MG63 (cell line): ENCODE data around the gene SH3BGRL3. TPM values are rescaled to one million over a fixed set of nuclear protein-coding genes. Genes with fewer than 3 reads are reported as not detected.

Experiments
- DNase-seq: peaks from one replicate; pipeline ENCODE4 v3.0.0-alpha.2; 2020
- H3K27me3 ChIP-seq: fragments of 250-450 bp; sonication (Bioruptor Pico); 2 replicates; pipeline ENCODE4 v1.5.1; 2020; ENCODE audit warnings: mild to moderate bottlenecking, moderate library complexity
- H3K36me3 ChIP-seq: fragments of 250-450 bp; sonication (Bioruptor Pico); 2 replicates; pipeline ENCODE4 v1.5.1; 2020; ENCODE audit warnings: mild to moderate bottlenecking, moderate library complexity
- H3K4me3 ChIP-seq: fragments of 250-450 bp; sonication (Bioruptor Pico); 2 replicates; pipeline ENCODE4 v1.5.1; 2020; ENCODE audit warnings: mild to moderate bottlenecking, moderate library complexity
- H3K9me3 ChIP-seq: fragments of 250-450 bp; sonication (Bioruptor Pico); 2 replicates; pipeline ENCODE4 v1.5.1; 2020; ENCODE audit warnings: mild to moderate bottlenecking, moderate library complexity
- total RNA-seq: library from RNA; depleted of rRNA; stranded (reverse); fragments of >200 nt; shearing (Covaris generic); gene quantifications from 2 replicates; pipeline ENCODE4 v1.2.3, GENCODE V29; 2014; ENCODE audit warnings: low replicate concordance

SH3BGRL3 gene
- total RNA-seq, 1 experiment from 2014 or later = 20.2 TPM

DNA sequence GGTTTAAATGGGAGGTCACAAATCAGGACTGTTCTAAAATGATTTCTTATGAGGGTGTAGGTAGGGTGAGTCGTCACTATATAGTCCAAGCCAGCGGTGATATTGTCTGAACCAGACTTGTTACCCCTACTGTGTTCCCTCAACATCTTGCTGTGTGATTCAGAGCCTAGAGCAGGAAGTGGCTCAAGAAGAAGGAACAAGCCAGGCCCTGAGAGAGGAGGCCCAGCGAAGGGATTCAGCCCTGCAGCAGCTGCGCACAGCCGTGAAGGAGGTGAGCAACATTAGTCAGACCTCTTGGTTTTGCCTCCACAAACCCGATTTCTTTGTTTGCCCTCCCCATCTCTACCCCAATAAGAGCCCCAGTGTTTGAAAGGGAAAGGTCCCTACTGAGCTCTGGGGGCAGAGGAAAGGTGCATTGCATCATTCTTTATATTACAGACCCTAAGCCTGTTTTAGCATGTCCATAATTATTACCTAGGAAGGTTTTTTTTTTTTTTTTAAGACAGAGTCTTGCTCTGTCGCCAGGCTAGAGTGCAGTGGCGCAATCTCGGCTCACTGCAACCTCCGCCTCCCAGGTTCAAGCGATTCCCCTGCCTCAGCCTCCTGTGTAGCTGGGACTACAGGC is 5.0 kb upstream of the SH3BGRL3 start:
- DNase-seq = peak; percentile 39
- H3K27me3 ChIP-seq = no peaks in the 10 kb centered on the region
- no peak overlapping the region for H3K4me3 ChIP-seq
- peaks cover 56% of the 10 kb centered on the region for H3K36me3 ChIP-seq
- H3K9me3 ChIP-seq = no peaks in the 10 kb centered on the region

DNA sequence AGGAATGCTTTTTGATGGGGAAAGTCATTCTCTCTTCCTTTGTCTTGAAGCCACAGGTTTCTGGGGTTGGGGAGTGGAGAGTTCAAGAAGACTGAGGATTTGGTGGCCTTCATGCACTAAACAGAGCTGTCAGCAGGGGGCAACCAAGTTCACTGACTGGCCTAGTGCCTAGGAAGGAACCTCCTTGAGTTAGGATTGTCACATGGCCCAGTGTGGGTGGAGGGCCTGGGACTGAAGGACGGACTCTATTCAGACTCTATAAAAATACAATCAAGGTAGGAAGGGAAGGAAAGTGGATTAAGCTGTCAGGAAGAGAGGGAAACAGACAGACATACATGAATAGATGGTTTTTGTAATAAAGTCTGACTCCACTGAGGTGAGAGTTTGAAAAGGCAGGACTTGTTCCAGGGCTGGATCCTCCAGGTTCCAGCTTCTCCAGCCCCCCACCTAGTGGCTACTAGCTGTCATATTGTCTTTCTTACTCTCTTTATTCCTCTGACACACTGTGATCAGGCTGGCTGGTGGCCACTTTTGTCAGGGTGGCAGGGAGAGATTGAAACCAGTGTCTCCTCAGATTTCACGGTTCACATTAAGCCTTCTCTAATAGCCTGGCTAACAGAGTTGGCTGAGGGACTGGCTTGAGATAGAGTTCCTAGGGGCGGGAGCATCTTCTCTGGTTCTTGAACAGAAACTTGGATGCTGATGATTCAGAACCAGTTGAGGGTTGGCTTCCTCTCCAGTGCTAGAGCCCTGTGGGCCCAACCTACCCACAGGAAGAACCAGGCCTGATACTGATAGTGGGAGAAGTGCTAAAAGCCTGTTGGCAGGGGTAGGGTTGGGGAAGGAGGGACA is 4.1 kb upstream of the SH3BGRL3 start:
- Histone ChIP-seq H3K27me3 (no peaks in the 10 kb centered on the region), H3K36me3 (peaks cover 51% of the 10 kb centered on the region), H3K4me3 (0 out of 2 replicates have a peak overlapping the region, but pooled peaks have one; percentile 2), H3K9me3 (no peaks in the 10 kb centered on the region)
- DNase-seq = peak; percentile 94

DNA sequence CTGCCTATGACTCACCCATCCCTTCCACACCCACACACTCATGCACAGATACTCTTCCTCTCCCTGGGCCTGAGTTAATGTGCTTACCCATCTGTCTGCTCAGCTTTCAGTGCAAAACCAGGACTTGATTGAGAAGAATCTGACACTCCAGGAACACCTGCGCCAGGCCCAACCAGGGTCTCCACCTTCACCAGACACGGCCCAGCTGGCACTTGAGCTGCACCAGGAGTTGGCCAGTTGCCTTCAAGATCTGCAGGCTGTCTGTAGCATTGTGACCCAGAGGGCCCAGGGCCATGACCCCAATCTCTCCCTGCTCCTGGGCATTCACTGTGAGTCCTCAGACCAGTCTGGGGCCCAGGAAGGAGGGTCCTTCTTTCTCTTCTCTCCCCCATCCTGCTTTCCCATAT is 3.5 kb upstream of the SH3BGRL3 start:
- H3K27me3 ChIP-seq = no peaks in the 10 kb centered on the region
- H3K9me3 ChIP-seq = no peaks in the 10 kb centered on the region
- H3K36me3 ChIP-seq = peaks cover 52% of the 10 kb centered on the region
- no peak for DNase-seq
- H3K4me3 ChIP-seq = no peak overlapping the region

DNA sequence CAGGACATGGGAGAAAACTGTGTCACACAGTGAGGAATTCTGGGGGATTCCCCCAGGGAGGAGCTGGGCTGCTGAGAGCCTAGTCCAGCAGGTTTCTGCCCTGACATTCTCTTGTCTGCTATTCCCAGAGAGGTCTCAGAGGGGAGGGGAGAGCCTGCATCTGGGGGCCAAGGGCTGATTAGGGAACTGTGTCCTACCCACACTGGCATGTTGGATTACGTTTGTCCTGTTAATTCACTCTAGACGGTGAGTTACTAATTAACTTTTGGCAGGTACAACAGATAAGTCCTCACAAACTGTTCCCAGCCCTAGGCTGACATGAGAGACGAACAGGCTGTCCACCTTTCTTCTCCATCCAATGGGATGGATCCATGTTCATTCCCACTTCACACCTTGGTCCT is 2.6 kb upstream of the SH3BGRL3 start:
- Histone ChIP-seq H3K9me3 (no peaks in the 10 kb centered on the region), H3K36me3 (peaks cover 51% of the 10 kb centered on the region), H3K4me3 (no peak overlapping the region), H3K27me3 (no peaks in the 10 kb centered on the region)
- DNase-seq = no peak

DNA sequence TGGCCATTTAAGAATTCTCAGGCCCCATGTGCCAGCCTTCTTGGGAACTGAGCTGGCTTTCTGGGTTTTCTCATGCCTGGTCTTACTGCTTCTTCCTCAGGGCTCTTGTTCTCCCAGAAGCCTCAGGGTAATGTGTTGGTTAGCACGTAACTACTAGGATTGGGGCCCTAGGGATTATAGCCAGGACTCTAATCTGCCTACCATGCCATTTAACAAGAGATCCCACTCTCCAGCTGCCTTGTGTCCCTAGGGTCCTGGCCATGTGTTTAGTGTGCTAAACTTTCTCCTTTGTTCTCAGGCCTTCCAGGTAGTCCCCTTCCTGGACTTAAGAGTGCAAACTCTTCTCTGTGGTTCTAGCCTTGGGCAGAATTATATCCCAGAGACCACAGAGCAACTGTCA is 2.2 kb upstream of the SH3BGRL3 start:
- Histone ChIP-seq H3K4me3 (no peak overlapping the region), H3K36me3 (peaks cover 52% of the 10 kb centered on the region), H3K27me3 (no peaks in the 10 kb centered on the region), H3K9me3 (no peaks in the 10 kb centered on the region)
- no peak for DNase-seq

DNA sequence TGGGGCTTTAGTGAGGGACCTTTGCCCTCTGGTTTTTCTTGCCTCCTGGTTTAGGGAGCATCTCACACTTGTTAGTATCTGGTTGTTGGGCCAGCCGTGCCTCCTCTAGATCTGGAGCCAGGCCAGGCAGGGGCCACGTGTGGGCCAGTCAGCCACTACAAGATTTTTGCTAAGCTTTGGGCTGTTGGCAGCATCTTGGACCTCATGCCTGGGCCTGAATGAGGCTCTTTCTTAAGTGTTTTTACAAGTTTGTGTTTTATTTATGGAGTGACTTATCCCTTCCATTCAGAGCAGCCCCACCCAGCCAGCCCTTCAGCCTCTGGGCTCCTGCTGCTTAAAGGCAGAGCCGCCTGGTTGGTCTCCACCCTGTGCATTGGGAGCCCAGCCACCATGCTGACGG is 1.6 kb upstream of the SH3BGRL3 start:
- peak; percentile 94 for DNase-seq
- H3K9me3 ChIP-seq = no peaks in the 10 kb centered on the region
- H3K36me3 ChIP-seq = peaks cover 51% of the 10 kb centered on the region
- no peaks in the 10 kb centered on the region for H3K27me3 ChIP-seq
- H3K4me3 ChIP-seq = no peak overlapping the region

DNA sequence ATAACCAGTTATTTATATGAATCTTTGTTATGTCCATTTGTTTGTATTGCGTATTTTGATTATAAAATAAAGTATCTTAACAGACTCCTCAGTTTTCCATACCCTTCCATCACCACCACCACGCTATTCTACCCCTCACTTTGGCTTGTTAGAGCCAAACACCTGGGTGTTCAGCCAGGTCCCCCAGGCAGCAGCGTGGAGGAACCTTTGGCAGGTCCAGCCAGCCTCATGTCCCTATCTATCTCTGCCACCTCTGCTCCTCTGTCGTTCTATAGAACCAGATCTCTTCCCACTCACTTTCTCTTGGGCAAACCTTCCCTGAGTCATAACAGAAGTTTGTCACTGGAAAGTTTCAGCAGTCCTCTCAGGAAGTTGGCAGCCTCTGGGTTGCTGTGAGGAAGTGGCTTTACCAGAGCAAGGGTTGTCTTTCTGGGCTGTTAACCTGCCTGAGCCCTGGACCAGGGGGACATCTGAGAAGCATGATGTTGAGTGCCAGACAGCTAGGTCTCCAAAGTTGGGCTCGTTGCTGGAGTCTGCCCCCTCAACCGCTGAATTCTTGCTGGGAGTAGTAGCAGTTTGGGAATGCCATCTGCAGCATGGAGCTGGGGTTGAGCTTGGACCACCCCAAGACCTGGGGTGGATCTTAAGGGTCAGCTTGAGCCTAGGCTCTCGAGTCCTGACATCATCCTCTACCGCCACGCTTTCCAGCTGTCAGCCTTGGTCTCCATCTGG is 996 bp upstream of the SH3BGRL3 start:
- peaks cover 51% of the 10 kb centered on the region for H3K36me3 ChIP-seq
- H3K27me3 ChIP-seq = no peaks in the 10 kb centered on the region
- H3K4me3 ChIP-seq = peak overlapping the region; percentile 92
- H3K9me3 ChIP-seq = no peaks in the 10 kb centered on the region
- peak; percentile 73 for DNase-seq

DNA sequence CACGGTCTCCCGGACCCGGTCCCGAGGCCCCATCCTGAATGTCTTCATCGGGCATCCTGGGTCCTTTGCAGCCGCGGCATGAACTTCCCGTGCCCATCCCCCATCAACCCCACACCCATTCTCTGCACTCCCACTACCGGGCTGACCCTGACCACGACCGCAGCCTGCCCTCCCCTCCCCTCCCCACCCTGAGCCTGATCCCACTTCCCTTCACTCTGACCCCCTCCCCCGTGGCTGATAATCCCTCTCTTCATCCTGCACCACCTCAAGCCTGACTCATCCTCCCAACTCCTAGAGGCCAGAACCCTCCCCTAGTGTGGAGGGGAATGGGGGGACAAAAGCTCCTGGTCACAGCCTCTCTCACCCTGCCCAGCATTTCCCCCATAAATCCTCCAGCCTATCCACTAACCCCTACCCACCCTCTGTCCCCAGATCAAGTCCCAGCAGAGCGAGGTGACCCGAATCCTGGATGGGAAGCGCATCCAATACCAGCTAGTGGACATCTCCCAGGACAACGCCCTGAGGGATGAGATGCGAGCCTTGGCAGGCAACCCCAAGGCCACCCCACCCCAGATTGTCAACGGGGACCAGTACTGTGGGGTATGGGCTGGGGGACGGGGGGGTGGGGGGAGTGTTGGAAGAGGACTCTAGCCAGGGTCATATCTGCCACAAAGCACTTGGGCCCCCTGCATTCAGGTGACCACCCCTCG is 602 bp downstream of the SH3BGRL3 start:
- Histone ChIP-seq H3K27me3 (no peaks in the 10 kb centered on the region), H3K9me3 (no peaks in the 10 kb centered on the region), H3K36me3 (peaks cover 38% of the 10 kb centered on the region), H3K4me3 (peak overlapping the region; percentile 92)
- peak; percentile 70 for DNase-seq

DNA sequence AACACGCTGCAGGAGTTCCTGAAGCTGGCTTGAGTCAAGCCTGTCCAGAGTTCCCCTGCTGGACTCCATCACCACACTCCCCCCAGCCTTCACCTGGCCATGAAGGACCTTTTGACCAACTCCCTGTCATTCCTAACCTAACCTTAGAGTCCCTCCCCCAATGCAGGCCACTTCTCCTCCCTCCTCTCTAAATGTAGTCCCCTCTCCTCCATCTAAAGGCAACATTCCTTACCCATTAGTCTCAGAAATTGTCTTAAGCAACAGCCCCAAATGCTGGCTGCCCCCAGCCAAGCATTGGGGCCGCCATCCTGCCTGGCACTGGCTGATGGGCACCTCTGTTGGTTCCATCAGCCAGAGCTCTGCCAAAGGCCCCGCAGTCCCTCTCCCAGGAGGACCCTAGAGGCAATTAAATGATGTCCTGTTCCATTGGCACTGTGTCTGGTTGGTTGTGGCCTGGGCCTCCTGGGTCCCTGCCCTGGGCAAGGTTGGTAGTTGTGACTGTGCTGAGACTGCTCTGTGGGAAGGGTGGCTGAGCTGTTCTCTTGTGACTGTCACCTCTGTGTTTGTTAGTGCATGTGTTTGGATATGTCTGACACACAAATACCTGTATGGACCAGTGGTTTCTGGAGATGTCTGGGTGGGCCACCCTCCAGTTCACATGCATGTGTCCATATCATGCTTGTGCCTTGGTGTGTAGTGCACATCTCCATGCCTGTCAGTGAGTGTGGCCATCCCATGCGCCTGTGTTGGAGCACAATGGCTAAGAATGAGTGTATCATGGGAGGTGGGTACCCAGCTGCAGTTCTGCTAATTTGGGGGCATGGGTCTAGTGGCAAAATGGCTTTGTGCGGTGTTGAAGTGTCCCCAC is 1.4 kb downstream of the SH3BGRL3 start:
- Histone ChIP-seq H3K4me3 (peak overlapping the region; percentile 92; the same call in 1 of the 2 replicates), H3K9me3 (no peaks in the 10 kb centered on the region), H3K36me3 (peaks cover 37% of the 10 kb centered on the region), H3K27me3 (no peaks in the 10 kb centered on the region)
- DNase-seq = no peak

DNA sequence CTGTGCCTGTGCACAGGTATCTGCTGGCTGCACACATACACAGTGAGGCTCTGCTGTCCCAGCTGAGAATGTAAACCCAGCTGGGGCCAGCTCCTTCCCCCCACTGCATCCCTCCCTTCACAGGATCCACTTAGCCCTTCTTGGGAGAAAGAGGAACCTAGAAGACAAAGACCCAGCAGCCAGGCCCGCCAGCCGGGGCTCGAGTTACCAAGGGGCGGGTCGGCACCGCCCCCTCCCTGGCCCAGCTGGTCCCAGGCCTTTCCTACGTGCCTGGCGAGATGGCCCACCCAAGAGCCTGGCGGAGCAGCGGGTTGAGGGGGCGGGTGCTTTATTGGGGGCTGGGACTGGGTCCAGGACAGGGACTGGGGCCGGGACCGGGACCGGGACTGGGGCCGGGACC is 2.1 kb downstream of the SH3BGRL3 start:
- Histone ChIP-seq H3K4me3 (no peak overlapping the region), H3K9me3 (no peaks in the 10 kb centered on the region), H3K36me3 (peaks cover 32% of the 10 kb centered on the region), H3K27me3 (no peaks in the 10 kb centered on the region)
- DNase-seq = no peak

DNA sequence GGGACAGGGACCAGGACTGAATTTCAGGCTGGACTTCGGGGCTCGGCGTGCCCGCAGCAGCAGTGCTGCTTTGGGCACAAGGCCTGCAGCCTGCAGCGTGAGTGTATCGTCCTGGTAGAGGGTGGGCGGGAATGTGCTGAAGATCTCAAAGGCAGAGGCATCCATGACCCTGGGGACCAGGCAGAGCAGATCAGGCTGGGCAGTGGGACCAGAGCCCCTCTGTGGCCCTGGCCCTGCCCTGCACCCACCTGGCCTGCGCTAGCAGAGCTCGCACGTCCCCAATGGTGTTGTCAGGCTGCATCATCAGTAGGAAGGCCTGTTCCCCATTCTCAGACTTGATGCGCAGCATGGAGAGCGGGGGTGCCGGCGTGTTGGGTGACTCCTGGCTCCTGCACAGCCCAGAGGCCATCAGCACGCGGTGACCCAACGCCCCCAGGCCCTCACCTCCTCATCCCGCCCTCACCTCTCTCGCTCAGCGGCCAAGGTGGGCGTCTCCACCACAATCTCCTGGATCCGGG is 2.6 kb downstream of the SH3BGRL3 start:
- Histone ChIP-seq H3K27me3 (no peaks in the 10 kb centered on the region), H3K9me3 (no peaks in the 10 kb centered on the region), H3K36me3 (peaks cover 27% of the 10 kb centered on the region), H3K4me3 (no peak overlapping the region)
- no peak for DNase-seq

DNA sequence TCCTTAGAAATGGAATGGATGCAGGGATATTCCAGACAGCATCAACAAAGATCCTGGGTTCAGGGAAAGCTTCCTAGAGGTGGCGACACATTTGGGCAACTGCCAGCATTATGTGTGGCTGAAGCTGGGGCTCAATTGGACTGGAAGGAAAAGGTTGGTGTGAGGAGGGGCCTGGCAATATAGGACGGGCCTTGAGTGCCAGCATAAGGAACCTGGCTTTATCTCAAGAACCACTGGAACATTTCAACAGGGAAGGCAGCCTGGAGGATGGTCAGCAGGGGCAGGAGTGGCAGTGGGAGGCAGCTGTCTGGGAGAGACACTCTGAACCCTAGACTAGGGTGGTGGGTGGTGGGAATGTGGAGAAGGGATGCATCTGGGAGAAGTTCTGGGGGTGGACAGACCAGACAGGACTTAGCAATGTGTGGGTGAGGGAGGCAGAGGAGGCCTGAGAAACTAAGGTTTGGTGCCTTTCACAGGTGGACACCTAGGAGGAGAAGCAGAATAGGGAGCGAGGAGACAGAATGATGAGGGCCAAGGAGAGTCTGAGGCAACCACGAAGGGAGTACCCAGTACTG is 3.5 kb downstream of the SH3BGRL3 start:
- Histone ChIP-seq H3K27me3 (no peaks in the 10 kb centered on the region), H3K4me3 (no peak overlapping the region), H3K36me3 (peaks cover 21% of the 10 kb centered on the region), H3K9me3 (no peaks in the 10 kb centered on the region)
- DNase-seq = no peak

DNA sequence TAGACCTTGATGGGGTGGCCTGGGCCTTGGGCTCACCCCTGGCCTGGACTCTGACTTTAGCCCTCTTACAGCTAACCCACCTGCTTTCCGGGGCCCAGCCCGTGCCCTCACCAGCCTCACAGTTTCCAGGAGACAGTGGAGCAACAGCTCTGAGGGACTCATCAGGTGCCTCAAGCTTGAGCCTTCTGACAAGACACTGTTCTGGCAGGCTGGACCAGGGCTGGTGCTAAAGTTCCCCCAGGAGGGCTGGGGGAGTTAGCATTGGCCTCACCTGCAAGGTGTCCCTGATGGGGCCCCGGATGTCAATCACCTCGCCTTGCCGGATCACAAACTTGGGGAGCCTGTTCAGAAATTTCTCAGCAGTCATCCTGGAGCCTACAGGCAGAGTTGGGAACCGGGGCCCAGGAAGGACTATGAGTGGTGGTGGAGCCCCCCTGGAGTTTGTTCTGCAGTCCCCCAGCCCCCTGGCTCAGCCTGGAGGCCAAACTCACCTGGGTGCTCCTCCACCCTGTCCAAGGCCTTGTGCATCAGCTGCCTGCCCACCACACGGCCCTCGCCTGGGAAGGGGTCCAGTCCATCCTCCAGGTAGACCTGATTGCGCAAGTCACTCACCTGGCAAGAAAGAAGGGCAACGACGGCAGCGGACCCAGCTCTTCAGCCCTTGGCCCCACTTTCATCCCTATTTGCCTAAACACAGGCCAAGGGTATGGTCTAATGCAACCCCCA is 4.1 kb downstream of the SH3BGRL3 start:
- no peak overlapping the region for H3K4me3 ChIP-seq
- no peak for DNase-seq
- H3K27me3 ChIP-seq = no peaks in the 10 kb centered on the region
- peaks cover 21% of the 10 kb centered on the region for H3K36me3 ChIP-seq
- H3K9me3 ChIP-seq = no peaks in the 10 kb centered on the region

DNA sequence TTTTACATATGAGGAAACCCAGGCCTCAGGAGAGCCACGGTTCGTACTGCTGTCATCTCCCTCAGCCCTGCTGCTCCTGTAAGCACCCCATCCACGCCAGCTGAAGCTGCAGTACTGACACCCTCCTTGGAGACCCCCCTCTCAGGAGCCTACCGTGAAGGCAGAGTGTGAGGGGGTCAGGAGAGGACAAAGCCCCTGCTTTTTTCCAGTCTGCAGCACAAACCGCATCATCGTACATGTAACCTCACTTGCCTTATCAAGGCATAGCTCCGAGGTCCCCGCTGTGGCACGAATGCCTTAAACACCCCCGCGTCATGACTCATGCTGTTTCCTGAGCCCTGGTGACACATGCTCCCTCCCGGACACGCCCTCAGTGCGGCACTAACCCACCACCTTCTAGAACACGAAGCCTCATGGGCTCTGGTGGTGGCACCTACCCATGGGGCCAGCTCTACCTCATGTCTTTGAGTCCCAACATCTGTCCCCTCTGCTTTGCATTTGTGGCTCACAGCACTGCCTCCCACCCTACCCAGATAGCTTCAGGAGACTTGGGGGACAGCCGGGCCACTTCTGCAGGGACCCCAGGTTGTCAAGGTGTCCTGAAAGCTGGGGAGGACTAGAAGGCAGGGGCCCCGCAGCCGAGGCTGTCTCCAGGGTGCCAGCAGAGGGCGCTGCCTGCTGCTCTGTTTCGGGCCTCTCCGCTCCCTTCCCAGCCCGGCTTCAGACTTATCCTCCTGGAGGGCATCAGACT is 4.9 kb downstream of the SH3BGRL3 start:
- H3K4me3 ChIP-seq = no peak overlapping the region

More for the DNA sequence above, 4.9 kb downstream of the SH3BGRL3 start:
- H3K36me3 ChIP-seq = peaks cover 18% of the 10 kb centered on the region
- H3K9me3 ChIP-seq = no peaks in the 10 kb centered on the region
- peak; percentile 90 for DNase-seq
- H3K27me3 ChIP-seq = no peaks in the 10 kb centered on the region
